Glutamatergic neuron (in vitro differentiated cells): ENCODE results near the gene PPP1R27. TPM values are rescaled to one million over a fixed set of nuclear protein-coding genes. Genes with fewer than 3 reads are reported as not detected.
A peak's percentile ranks its signal among the peaks of the same experiment; 100 is the strongest.

Source experiments
- DNase-seq: peaks from one replicate; pipeline ENCODE4 v3.0.0; 2022
- H3K27ac Mint-ChIP-seq: one replicate; pipeline ENCODE4 v1.8.0; 2020; ENCODE audit warnings: mild to moderate bottlenecking, mixed read lengths, inconsistent platforms; ENCODE audit not compliant: unreplicated experiment
- H3K27me3 Mint-ChIP-seq: one replicate; pipeline ENCODE4 v1.8.0; 2020; ENCODE audit warnings: mild to moderate bottlenecking, moderate library complexity, mixed read lengths, inconsistent platforms; ENCODE audit not compliant: unreplicated experiment
- H3K36me3 Mint-ChIP-seq: one replicate; pipeline ENCODE4 v1.8.0; 2020; ENCODE audit warnings: mild to moderate bottlenecking, mixed read lengths, inconsistent platforms; ENCODE audit not compliant: unreplicated experiment
- H3K4me1 Mint-ChIP-seq: one replicate; pipeline ENCODE4 v1.8.0; 2020; ENCODE audit warnings: mild to moderate bottlenecking, low read depth, mixed read lengths, inconsistent platforms; ENCODE audit not compliant: unreplicated experiment
- H3K4me3 Mint-ChIP-seq: one replicate; pipeline ENCODE4 v1.8.0; 2020; ENCODE audit warnings: mild to moderate bottlenecking, mixed read lengths, inconsistent platforms; ENCODE audit not compliant: unreplicated experiment
- H3K9me3 Mint-ChIP-seq: one replicate; pipeline ENCODE4 v1.8.0; 2020; ENCODE audit warnings: mild to moderate bottlenecking, moderate library complexity, mixed read lengths, inconsistent platforms; ENCODE audit not compliant: unreplicated experiment
- total RNA-seq: library from RNA; stranded (reverse); fragmentation: NEBNext Ultra II Directional; extraction: Animal tissue kit (Norgen Biotek cat#: 25700); gene quantifications from one replicate; pipeline ENCODE4 v1.2.1, GENCODE V29; 2021; ENCODE audit not compliant: unreplicated experiment
- TF ChIP-seq, protein P1 (sequence below): fragments of 200-600 bp; sonication (generic); IDR thresholded peaks from one replicate; pipeline ENCODE4 v1.5.0; 2021; ENCODE audit not compliant: partially characterized antibody, unreplicated experiment

The PPP1R27 gene
- total RNA-seq, 1 donor from 2014 or later, result 0.81 TPM

DNA sequence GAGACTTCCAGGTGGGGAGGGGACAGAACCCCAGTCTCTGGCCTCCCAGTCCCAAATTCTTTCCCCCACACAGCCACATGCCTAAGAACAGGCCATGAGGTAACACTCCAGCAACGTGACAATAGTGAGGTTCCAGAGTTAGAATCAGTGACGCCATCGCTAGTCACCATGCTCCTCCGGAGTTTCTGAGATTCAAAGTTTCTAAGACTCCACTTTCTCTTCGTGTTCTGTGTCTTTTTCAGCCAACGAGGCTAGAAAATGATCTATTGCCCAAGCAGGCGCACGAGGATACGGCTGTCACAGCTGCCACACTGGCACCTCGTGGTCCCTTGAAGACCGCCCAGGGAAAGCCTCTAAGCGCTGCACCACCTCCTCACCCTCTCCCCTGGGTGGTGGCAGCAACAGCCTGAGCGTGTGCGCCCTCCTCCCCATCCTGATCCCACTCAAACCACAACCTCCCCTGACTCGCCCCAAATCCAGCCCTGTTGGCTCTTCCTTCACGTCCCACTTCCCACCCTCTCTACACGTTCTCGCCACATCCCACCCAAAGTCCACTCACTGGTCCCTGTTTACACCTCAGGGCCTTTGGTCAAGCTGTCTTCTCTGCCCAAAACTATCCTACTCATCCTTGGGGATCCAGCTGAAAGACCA lies 2.8 kb downstream of the PPP1R27 start:
- Mint-ChIP-seq H3K27ac (peak overlapping the region; percentile 85), H3K27me3 (peaks cover 14% of the 10 kb centered on the region), H3K4me3 (peak overlapping the region; percentile 93), H3K36me3 (no peaks in the 10 kb centered on the region), H3K4me1 (peaks cover 17% of the 10 kb centered on the region), H3K9me3 (peaks cover 9% of the 10 kb centered on the region)
- no peak for DNase-seq
- TF ChIP-seq, protein P1, sequence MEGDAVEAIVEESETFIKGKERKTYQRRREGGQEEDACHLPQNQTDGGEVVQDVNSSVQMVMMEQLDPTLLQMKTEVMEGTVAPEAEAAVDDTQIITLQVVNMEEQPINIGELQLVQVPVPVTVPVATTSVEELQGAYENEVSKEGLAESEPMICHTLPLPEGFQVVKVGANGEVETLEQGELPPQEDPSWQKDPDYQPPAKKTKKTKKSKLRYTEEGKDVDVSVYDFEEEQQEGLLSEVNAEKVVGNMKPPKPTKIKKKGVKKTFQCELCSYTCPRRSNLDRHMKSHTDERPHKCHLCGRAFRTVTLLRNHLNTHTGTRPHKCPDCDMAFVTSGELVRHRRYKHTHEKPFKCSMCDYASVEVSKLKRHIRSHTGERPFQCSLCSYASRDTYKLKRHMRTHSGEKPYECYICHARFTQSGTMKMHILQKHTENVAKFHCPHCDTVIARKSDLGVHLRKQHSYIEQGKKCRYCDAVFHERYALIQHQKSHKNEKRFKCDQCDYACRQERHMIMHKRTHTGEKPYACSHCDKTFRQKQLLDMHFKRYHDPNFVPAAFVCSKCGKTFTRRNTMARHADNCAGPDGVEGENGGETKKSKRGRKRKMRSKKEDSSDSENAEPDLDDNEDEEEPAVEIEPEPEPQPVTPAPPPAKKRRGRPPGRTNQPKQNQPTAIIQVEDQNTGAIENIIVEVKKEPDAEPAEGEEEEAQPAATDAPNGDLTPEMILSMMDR, result no peak

DNA sequence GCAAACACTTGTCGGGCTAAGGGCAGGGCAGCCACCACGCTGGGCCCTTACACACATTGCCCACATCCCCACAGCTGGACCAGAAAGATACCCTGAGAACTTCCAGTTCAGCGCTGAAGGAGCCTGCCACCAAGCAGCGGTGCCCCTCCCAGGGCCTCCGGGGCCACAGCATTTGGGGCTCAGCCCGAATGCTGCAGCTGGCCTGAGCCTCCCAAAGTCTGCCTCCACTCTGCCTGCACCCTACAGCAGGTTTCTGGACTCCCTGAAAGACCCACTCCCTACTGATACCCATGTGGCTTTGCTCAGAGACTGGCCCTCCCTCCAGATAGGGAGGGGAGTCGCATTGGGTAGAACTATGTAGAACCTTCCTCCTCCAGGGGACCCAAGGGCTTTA lies 3.3 kb downstream of the PPP1R27 start:
- Mint-ChIP-seq H3K9me3 (peaks cover 9% of the 10 kb centered on the region), H3K36me3 (no peaks in the 10 kb centered on the region), H3K27ac (peak overlapping the region; percentile 85), H3K4me1 (peaks cover 17% of the 10 kb centered on the region), H3K27me3 (peaks cover 14% of the 10 kb centered on the region), H3K4me3 (peak overlapping the region; percentile 93)
- TF ChIP-seq, protein P1, result no peak
- no peak for DNase-seq

- H3K4me3 Mint-ChIP-seq, result no peak overlapping the region
- no peak overlapping the region for H3K27ac Mint-ChIP-seq
- no peak for DNase-seq
- H3K36me3 Mint-ChIP-seq, result no peaks in the 10 kb centered on the region
- H3K9me3 Mint-ChIP-seq, result peaks cover 6% of the 10 kb centered on the region
- TF ChIP-seq, protein P1, result no peak
- peaks cover 20% of the 10 kb centered on the region for H3K4me1 Mint-ChIP-seq
- peaks cover 16% of the 10 kb centered on the region for H3K27me3 Mint-ChIP-seq
Observed at GRCh38 chr17:81829858-81830257, 5.0 kb downstream of the PPP1R27 start.

GRCh38 chr17:81828656-81829055 lies 6.2 kb downstream of the PPP1R27 start:
- no peak for DNase-seq
- no peak overlapping the region for H3K27ac Mint-ChIP-seq
- no peaks in the 10 kb centered on the region for H3K36me3 Mint-ChIP-seq

More at GRCh38 chr17:81828656-81829055, 6.2 kb downstream of the PPP1R27 start:
- TF ChIP-seq, protein P1, result no peak
- Mint-ChIP-seq H3K4me1 (peaks cover 20% of the 10 kb centered on the region), H3K9me3 (peaks cover 5% of the 10 kb centered on the region), H3K4me3 (no peak overlapping the region), H3K27me3 (peaks cover 16% of the 10 kb centered on the region)
